NCI-H748 (cell line): ENCODE data around the gene TRIOBP.

Source experiments
- DNase-seq: peaks from one replicate; lab custom pipeline; 2025; ENCODE audit not compliant: unreplicated experiment; lab: John Stamatoyannopoulos, UW

The TRIOBP gene

GRCh38 chr22:37664249-37665101 is 32.4 kb upstream of the TRIOBP start:
- DNase-seq = no peak

GRCh38 chr22:37665487-37665886 is 31.4 kb upstream of the TRIOBP start:
- no peak for DNase-seq

- no peak for DNase-seq
Observed at GRCh38 chr22:37669586-37669985, 27.3 kb upstream of the TRIOBP start.

GRCh38 chr22:37672206-37672919 is 24.5 kb upstream of the TRIOBP start:
- no peak for DNase-seq

GRCh38 chr22:37672920-37673455 is 23.9 kb upstream of the TRIOBP start:
- DNase-seq = no peak

DNA sequence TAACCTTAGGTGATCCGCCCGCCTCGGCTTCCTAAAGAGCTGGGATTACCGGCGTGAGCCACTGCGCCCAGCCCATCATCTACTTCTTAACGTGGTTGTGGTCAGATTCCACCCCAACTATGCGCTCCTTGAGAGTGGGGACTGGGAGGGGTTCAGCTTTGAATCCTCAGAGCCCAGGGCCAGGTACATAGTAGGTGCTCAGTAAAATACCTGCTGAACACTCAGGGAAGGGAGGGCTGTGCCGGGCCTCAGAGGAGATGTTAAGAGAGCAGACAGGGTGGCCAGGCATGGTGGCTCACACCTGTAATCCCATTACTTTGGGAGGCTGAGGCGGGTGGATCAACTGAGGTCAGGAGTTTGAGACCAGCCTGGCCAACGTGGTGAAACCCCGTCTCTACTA is 22.6 kb upstream of the TRIOBP start:
- DNase-seq = no peak

DNA sequence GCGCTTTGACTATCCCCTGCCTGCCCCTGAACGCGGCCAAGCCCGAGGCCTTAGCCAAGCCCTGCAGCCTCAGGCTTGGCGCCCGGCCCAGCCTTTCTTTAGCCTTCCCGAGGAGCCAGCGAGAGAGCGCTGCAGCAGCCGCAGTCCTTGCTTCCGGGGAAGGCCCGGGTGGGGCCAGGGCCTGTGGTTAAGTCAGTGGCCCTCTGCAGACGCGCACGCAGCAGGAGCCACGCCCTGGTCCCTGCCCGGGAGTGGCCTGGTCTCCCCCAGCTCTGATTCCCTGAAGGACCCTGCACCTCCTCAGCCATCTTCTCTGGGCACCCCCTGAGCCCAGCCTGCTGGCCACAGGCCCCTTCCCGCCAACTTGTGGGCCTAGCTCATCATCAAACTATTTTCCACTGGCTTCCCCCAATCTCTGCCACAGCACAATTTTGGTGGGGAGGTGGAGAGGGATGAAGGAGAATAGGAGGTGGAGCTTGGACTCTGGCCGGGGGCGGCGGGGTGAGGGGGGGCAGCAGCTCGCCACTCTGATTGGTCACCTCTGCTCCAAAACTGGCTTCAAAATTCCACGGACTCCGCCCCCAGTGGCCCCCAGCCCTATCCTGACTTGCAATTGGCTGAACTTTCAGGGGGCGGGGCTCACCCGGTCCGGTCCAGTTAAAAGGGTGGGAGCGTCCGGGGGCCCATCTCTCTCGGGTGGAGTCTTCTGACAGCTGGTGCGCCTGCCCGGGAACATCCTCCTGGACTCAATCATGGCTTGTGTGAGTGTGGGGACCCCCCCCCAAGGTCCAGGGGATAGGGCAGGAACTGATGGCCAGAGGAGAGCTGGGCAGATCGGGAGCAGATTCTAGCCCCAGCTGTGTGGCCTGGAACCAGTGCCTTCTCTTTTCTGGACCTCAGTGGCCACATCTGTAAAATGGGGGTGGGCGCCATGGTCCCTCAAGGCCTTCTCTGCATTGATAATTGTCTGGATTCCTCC is 21.6 kb upstream of the TRIOBP start, which contains the start of gene LGALS1:
Gene LGALS1 (plus strand): TSS at position 686 of the 979 bp plus-strand sequence. CDS start 67 bp downstream, at position 753.
- DNase-seq = peak; percentile 64

GRCh38 chr22:37675930-37676735 is 20.7 kb upstream of the TRIOBP start:
- DNase-seq = no peak

DNA sequence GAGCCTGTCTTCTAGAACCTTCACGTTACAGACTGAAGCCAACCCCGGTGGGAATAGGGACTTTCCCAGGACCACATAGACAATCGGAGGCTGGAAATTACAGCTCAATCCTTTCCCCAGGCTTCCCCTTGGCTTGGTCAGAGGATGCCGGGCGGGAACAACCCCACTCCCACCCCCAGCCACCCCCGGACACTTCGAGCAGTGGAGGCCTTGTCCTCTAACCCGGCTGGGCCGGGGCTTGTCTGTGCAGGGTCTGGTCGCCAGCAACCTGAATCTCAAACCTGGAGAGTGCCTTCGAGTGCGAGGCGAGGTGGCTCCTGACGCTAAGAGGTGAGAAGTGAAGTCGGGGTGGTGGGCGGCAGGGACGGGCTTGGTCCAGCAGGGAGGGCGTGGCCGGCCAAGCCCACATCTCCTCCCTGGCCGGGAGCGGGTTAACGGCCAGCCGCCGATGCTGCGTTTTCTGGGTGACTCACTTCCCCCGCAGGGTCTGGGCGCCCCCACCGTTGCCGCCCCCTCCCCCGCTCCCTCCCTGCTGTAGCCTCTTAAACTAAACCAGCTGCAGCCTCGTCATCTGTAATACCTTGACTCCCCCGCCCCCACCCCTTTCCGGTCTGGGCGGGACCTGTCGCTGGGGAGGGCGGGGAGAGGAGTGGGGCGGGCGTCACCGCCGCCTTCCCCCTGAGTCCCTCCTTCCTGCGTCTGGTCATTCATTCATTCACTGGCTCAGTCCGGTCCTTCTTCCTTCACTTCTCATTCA is 19.9 kb upstream of the TRIOBP start:
- DNase-seq = peak; percentile 71

- DNase-seq = no peak
Observed at GRCh38 chr22:37677493-37677974, 19.3 kb upstream of the TRIOBP start.

GRCh38 chr22:37678372-37678771 is 18.5 kb upstream of the TRIOBP start:
- no peak for DNase-seq

GRCh38 chr22:37679670-37680069 is 17.2 kb upstream of the TRIOBP start:
- no peak for DNase-seq

- no peak for DNase-seq
Observed at GRCh38 chr22:37680191-37680851, 16.5 kb upstream of the TRIOBP start.

DNA sequence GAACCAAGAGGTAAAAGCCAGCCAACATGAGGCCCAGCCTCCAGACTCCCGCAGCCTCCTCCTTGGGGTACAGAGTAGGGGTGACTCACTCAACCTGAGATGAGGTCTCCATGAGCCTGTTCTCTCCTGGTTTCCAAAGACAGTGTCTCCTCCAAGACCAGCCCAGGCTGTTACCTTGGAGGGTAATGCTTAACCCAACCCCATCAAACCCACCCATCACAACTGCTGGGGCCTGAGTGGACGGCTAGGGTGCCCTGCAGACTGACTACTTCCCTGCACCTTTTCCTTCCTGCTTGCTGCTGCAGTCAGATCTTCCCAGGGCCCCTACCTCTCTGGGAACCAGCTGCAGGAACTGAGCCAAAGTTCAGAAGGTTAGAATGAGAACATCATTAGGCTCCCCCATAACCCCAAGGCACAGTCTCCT is 15.8 kb upstream of the TRIOBP start:
- no peak for DNase-seq

DNA sequence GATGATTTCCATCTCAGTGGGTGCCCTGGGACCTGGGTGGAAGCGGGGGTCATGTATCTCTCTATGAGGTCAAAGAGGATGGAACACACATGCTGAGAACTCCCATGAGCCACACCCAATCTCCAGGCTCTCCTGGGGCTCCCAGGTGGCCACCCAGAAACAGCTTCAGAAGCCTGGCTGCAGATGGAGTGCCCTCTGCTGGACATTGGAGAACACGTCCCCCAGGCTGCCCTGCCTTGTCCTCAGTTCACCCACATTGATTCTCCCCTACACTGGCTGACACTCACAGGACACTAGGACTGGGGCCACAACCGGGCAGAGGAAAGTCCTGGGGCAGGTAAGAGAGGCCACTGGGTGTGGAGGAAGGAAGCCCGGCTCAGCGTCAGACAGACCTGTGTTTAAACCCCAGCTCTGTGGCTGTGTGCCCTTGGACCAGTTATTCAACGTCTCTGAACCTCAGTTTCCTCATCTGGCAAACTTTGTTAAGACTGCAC is 15.2 kb upstream of the TRIOBP start:
- DNase-seq = peak; percentile 56

DNA sequence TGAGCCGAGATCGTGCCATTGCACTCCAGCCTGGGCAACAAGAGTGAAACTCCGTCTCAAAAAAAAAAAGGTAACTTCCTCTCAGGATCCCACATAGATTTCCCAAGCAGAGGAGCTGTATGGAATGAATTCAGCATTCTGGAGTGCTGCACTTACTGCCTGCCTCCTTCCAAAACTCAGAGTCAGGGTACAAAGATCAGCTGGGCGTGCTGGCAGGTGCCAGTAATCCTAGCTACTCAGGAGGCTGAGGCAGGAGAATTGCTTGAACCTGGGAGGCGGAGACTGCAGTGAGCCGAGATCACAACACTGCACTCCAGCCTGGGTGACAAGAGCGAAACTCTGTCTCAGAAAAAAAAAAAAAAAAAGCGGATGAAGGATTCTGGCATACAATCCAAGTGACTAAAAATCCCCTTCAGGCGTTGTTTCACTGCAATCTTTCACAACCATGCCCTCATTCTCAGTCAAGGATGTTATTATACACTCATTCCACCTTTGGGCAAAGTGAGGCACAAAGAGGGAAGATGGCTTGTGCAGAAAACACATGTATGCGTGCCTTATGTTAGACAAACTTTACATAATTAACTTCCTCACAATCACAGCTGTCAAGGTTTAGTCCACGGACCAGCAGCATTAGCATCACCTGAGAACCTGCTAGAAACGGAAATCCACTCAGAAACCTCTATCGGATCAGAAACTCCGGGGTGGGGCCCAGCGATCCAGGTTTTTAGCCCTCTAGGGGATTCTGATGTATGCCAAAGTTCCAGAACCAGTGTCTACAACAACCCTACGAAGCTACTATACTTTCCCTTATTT is 11.8 kb upstream of the TRIOBP start:
- DNase-seq = no peak
